Measurements from ENCODE around the gene USP22. TPM values are rescaled to one million over a fixed set of nuclear protein-coding genes. Genes with fewer than 3 reads are reported as not detected.

USP22 gene
- total RNA-seq, 3 donors from 2014 or later, result 162 to 168 (median 168) TPM

- DNase-seq (no peak), ATAC-seq (no peak)
- intact Hi-C loops (cut with DNase I, micrococcal nuclease), result no loop called here
- no peaks in the 10 kb centered on the region for H3K9me3 ChIP-seq
- H3K36me3 ChIP-seq (ENCODE audit: low read depth), result peaks cover 36% of the 10 kb centered on the region
- H3K4me3 ChIP-seq, result no peak overlapping the region
- TF ChIP-seq CTCF (IDR thresholded peaks at IDR 0.05), result no peak
- H3K4me1 ChIP-seq (ENCODE audit: low read depth), result no peaks in the 10 kb centered on the region
Observed at GRCh38 chr17:21017256-21017655, 25.6 kb downstream of the USP22 start.

GRCh38 chr17:21016826-21017225 lies 26.0 kb downstream of the USP22 start:
- intact Hi-C loops (cut with DNase I, micrococcal nuclease), result no loop called here
- no peaks in the 10 kb centered on the region for H3K4me1 ChIP-seq (ENCODE audit: low read depth)

GRCh38 chr17:21015564-21015963 lies 27.2 kb downstream of the USP22 start:
- no peak for DNase-seq
- TF ChIP-seq CTCF (IDR thresholded peaks at IDR 0.05), result no peak
- Histone ChIP-seq H3K4me3 (no peak overlapping the region), H3K36me3 (ENCODE audit: low read depth) (peaks cover 40% of the 10 kb centered on the region), H3K4me1 (ENCODE audit: low read depth) (no peaks in the 10 kb centered on the region), H3K9me3 (no peaks in the 10 kb centered on the region)
- no peak for ATAC-seq
- intact Hi-C loops (cut with DNase I, micrococcal nuclease), result no loop called here

More at GRCh38 chr17:21016826-21017225, 26.0 kb downstream of the USP22 start:
- peaks cover 37% of the 10 kb centered on the region for H3K36me3 ChIP-seq (ENCODE audit: low read depth)
- ATAC-seq, result no peak
- no peaks in the 10 kb centered on the region for H3K9me3 ChIP-seq
- no peak for TF ChIP-seq CTCF (IDR thresholded peaks at IDR 0.05)
- DNase-seq, result no peak
- no peak overlapping the region for H3K4me3 ChIP-seq

- Histone ChIP-seq H3K36me3 (ENCODE audit: low read depth) (peaks cover 40% of the 10 kb centered on the region), H3K4me1 (ENCODE audit: low read depth) (no peaks in the 10 kb centered on the region), H3K9me3 (no peaks in the 10 kb centered on the region), H3K4me3 (no peak overlapping the region)
- intact Hi-C loops (cut with DNase I, micrococcal nuclease), result no loop called here
- no peak for ATAC-seq
- no peak for DNase-seq
- TF ChIP-seq CTCF (IDR thresholded peaks at IDR 0.05), result no peak
Observed at GRCh38 chr17:21014498-21014897, 28.3 kb downstream of the USP22 start.

- no peak overlapping the region for H3K4me3 ChIP-seq
- no peak for ATAC-seq
- H3K4me1 ChIP-seq (ENCODE audit: low read depth), result no peaks in the 10 kb centered on the region
- DNase-seq, result no peak
- intact Hi-C loops (cut with DNase I, micrococcal nuclease), result no loop called here
- no peaks in the 10 kb centered on the region for H3K9me3 ChIP-seq
- TF ChIP-seq CTCF (IDR thresholded peaks at IDR 0.05), result no peak
- peaks cover 37% of the 10 kb centered on the region for H3K36me3 ChIP-seq (ENCODE audit: low read depth)
Observed at GRCh38 chr17:21013983-21014382, 28.8 kb downstream of the USP22 start.

- intact Hi-C loops (cut with DNase I, micrococcal nuclease), result no loop called here
- no peak overlapping the region for H3K4me3 ChIP-seq
- no peak for ATAC-seq
- no peak for TF ChIP-seq CTCF (IDR thresholded peaks at IDR 0.05)
- peaks cover 36% of the 10 kb centered on the region for H3K36me3 ChIP-seq (ENCODE audit: low read depth)
- no peak for DNase-seq
- H3K9me3 ChIP-seq, result no peaks in the 10 kb centered on the region
- no peaks in the 10 kb centered on the region for H3K4me1 ChIP-seq (ENCODE audit: low read depth)
Observed at GRCh38 chr17:21012736-21013135, 30.1 kb downstream of the USP22 start.
